WTC11 (cell line): ENCODE measurements around the gene ZGPAT. TPM values are rescaled to one million over a fixed set of nuclear protein-coding genes. Genes with fewer than 3 reads are reported as not detected.

Experiments
- ATAC-seq: fragments of 200-7000 bp; cut with Tn5 transposase; 2 replicates; pipeline ENCODE4 v1.10.0; 2021; ENCODE audit warnings: mild to moderate bottlenecking, moderate library complexity
- CTCF ChIA-PET: fragments of 300-600 bp; sonication (Branson Sonifier 250); formaldehyde crosslinking; loops from one replicate; lab custom pipeline; 2021; ENCODE audit warnings: antibody characterized with exemption; lab: Charles Lee
- POLR2A ChIA-PET: fragments of 350-600 bp; sonication (Branson Sonifier 250); formaldehyde crosslinking; loops from one replicate; lab custom pipeline; 2021; ENCODE audit warnings: antibody characterized with exemption; lab: Charles Lee
- DNase-seq: peaks from one replicate; pipeline ENCODE4 v3.0.0; 2021; ENCODE audit warnings: low spot score
- H3K27ac Mint-ChIP-seq: 2 replicates; pipeline ENCODE4 v1.8.0; 2021; ENCODE audit warnings: mixed read lengths
- H3K27me3 Mint-ChIP-seq: 2 replicates; pipeline ENCODE4 v1.8.0; 2021; ENCODE audit warnings: low read depth, mild to moderate bottlenecking, moderate library complexity, mixed read lengths
- H3K36me3 Mint-ChIP-seq: 2 replicates; pipeline ENCODE4 v1.8.0; 2021; ENCODE audit warnings: mixed read lengths
- H3K4me1 Mint-ChIP-seq: 2 replicates; pipeline ENCODE4 v1.8.0; 2022; ENCODE audit warnings: mixed read lengths
- H3K4me3 Mint-ChIP-seq: 2 replicates; pipeline ENCODE4 v1.8.0; 2021; ENCODE audit warnings: mild to moderate bottlenecking, moderate library complexity, mixed read lengths
- H3K9me3 Mint-ChIP-seq: 2 replicates; pipeline ENCODE4 v1.8.0; 2021; ENCODE audit warnings: mixed read lengths
- ATF6 ChIP-seq: sonication (generic); formaldehyde crosslinking; IDR thresholded peaks from 2 replicates; pipeline ENCODE4 v1.8.1; 2023; ENCODE audit warnings: mild to moderate bottlenecking, missing genetic modification reagents
- CDX4 ChIP-seq: fragments of 250-450 bp; sonication (Bioruptor Pico); IDR thresholded peaks from 2 replicates; pipeline ENCODE4 v1.9.0; 2021; ENCODE audit warnings: moderate library complexity, mild to moderate bottlenecking, inconsistent platforms, borderline replicate concordance
- E2F1 ChIP-seq: sonication (generic); formaldehyde crosslinking; IDR thresholded peaks from 2 replicates; pipeline ENCODE4 v1.8.0; 2022; ENCODE audit warnings: mild to moderate bottlenecking, missing genetic modification reagents
- E2F4 ChIP-seq: sonication (generic); formaldehyde crosslinking; IDR thresholded peaks from 2 replicates; pipeline ENCODE4 v1.8.1; 2022; ENCODE audit warnings: low read depth, mild to moderate bottlenecking, moderate library complexity, missing genetic modification reagents, borderline replicate concordance
- ELF4 ChIP-seq: sonication (generic); formaldehyde crosslinking; IDR thresholded peaks from 2 replicates; pipeline ENCODE4 v1.8.1; 2022; ENCODE audit warnings: low read depth, mild to moderate bottlenecking, moderate library complexity, missing genetic modification reagents
- GRHL2 ChIP-seq: fragments of 250-450 bp; sonication (Bioruptor Pico); IDR thresholded peaks from 2 replicates; pipeline ENCODE4 v1.8.0; 2022; ENCODE audit warnings: mild to moderate bottlenecking, moderate library complexity; ENCODE audit not compliant: insufficient replicate concordance, severe bottlenecking
- KAT7 ChIP-seq: sonication (generic); formaldehyde crosslinking; IDR thresholded peaks from 2 replicates; pipeline ENCODE4 v1.8.1; 2023; ENCODE audit warnings: missing genetic modification reagents, mild to moderate bottlenecking, borderline replicate concordance
- MYBL2 ChIP-seq: sonication (generic); formaldehyde crosslinking; IDR thresholded peaks from 2 replicates; pipeline ENCODE4 v1.8.1; 2023; ENCODE audit warnings: mild to moderate bottlenecking, moderate library complexity, missing genetic modification reagents
- NR1H2 ChIP-seq: sonication (generic); formaldehyde crosslinking; IDR thresholded peaks from 2 replicates; pipeline ENCODE4 v1.9.0; 2021; ENCODE audit warnings: mild to moderate bottlenecking, moderate library complexity, missing genetic modification reagents
- SMAD4 ChIP-seq: sonication (generic); formaldehyde crosslinking; IDR thresholded peaks from 2 replicates; pipeline ENCODE4 v1.8.0; 2022; ENCODE audit warnings: mild to moderate bottlenecking, missing genetic modification reagents
- ZBTB21 ChIP-seq: sonication (generic); formaldehyde crosslinking; IDR thresholded peaks from 2 replicates; pipeline ENCODE4 v1.8.1; 2023; ENCODE audit warnings: mild to moderate bottlenecking, missing genetic modification reagents, borderline replicate concordance
- ZNF317 ChIP-seq: sonication (generic); formaldehyde crosslinking; IDR thresholded peaks from 2 replicates; pipeline ENCODE4 v1.8.1; 2023; ENCODE audit warnings: low read depth, mild to moderate bottlenecking, moderate library complexity, missing genetic modification reagents, borderline replicate concordance
- ZNF396 ChIP-seq: fragments of 250-450 bp; sonication (Bioruptor Pico); IDR thresholded peaks from 2 replicates; pipeline ENCODE4 v1.8.0; 2021; ENCODE audit warnings: mild to moderate bottlenecking, moderate library complexity, borderline replicate concordance
- total RNA-seq: library from RNA; stranded (reverse); gene quantifications from 3 replicates; pipeline ENCODE4 v1.2.3, GENCODE V29; 2021
- TF ChIP-seq, protein P1 (sequence below): fragments of 250-450 bp; sonication (Bioruptor Pico); conservative IDR thresholded peaks from 2 replicates; pipeline ENCODE4 v1.9.0; 2021; ENCODE audit warnings: mild to moderate bottlenecking
- TF ChIP-seq, protein P2 (sequence below): fragments of 200-600 bp; IDR thresholded peaks from 2 replicates; pipeline ENCODE4 v1.8.0; 2022; ENCODE audit warnings: antibody characterized with exemption
- TF ChIP-seq, protein P3 (sequence below): sonication (generic); formaldehyde crosslinking; IDR thresholded peaks from 2 replicates; pipeline ENCODE4 v1.8.0; 2022; ENCODE audit warnings: mild to moderate bottlenecking, missing genetic modification reagents
- TF ChIP-seq, protein P4 (sequence below): sonication (generic); formaldehyde crosslinking; IDR thresholded peaks from 2 replicates; pipeline ENCODE4 v1.8.1; 2023; ENCODE audit warnings: mild to moderate bottlenecking, missing genetic modification reagents, moderate library complexity

Gene ZGPAT
- total RNA-seq, 1 experiment from 2014 or later: 28.3 TPM

GRCh38 chr20:63749597-63750508 lies 42.0 kb downstream of the ZGPAT start (continued):
- no peak for TF ChIP-seq E2F4 (CRISPR knock-in tag)
- TF ChIP-seq SMAD4: no peak
- TF ChIP-seq, protein P1, sequence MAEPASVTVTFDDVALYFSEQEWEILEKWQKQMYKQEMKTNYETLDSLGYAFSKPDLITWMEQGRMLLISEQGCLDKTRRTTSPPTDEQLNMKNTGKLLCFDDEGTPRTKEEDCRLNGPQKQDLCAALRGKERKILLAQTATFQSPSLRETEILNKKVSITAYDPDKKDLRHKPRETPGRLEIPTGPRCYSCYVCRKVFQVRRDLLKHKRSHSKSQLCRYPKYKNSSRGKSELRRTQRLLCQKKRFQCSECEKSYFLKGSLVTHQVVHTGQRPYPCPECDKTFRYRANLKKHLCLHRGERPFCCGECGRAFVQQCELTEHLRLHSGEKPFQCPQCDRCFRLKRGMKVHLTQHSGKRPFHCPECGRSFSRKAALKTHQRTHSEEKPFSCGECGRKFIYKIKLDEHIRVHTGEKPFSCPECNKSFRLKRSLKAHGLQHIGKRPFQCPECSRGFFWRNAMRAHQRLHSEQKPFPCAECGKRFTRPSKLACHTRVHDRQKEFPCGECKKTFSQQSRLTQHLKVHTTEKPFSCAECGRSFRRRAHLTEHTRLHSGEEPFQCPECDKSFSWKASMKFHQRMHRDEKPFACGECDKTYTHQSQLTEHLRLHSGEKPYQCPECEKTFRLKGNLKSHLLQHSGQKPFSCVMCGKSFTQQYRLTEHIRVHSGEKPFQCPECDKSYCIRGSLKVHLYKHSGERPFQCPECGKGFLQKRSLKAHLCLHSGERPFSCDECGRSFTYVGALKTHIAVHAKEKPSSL (CRISPR knock-in tag): no peak

GRCh38 chr20:63750807-63751470 lies 43.1 kb downstream of the ZGPAT start:
- Mint-ChIP-seq H3K27ac (peak overlapping the region; percentile 79), H3K9me3 (no peaks in the 10 kb centered on the region), H3K27me3 (no peaks in the 10 kb centered on the region), H3K36me3 (no peaks in the 10 kb centered on the region), H3K4me1 (peaks cover 10% of the 10 kb centered on the region), H3K4me3 (no peak overlapping the region)
- ChIA-PET POLR2A (no interaction called here), CTCF (interaction anchor here (0.6 to 4.3 kb wide), 5 partner anchors 10 to 115 kb away, joined by 3 to 29 read pairs (median 6); partner anchors contain the start of gene TPD52L2)
- ATAC-seq (peak; percentile 10), DNase-seq (no peak)
- TF ChIP-seq GRHL2 (no peak), ZBTB21 (CRISPR knock-in tag) (no peak), NR1H2 (CRISPR knock-in tag) (no peak), KAT7 (CRISPR knock-in tag) (no peak), ZNF317 (no peak), E2F1 (no peak), MYBL2 (CRISPR knock-in tag) (no peak), ZNF396 (CRISPR knock-in tag) (no peak), ATF6 (CRISPR knock-in tag) (no peak), ELF4 (CRISPR knock-in tag) (no peak), CDX4 (CRISPR knock-in tag) (no peak)
- TF ChIP-seq, protein P2, sequence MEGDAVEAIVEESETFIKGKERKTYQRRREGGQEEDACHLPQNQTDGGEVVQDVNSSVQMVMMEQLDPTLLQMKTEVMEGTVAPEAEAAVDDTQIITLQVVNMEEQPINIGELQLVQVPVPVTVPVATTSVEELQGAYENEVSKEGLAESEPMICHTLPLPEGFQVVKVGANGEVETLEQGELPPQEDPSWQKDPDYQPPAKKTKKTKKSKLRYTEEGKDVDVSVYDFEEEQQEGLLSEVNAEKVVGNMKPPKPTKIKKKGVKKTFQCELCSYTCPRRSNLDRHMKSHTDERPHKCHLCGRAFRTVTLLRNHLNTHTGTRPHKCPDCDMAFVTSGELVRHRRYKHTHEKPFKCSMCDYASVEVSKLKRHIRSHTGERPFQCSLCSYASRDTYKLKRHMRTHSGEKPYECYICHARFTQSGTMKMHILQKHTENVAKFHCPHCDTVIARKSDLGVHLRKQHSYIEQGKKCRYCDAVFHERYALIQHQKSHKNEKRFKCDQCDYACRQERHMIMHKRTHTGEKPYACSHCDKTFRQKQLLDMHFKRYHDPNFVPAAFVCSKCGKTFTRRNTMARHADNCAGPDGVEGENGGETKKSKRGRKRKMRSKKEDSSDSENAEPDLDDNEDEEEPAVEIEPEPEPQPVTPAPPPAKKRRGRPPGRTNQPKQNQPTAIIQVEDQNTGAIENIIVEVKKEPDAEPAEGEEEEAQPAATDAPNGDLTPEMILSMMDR: no peak
- TF ChIP-seq, protein P3, sequence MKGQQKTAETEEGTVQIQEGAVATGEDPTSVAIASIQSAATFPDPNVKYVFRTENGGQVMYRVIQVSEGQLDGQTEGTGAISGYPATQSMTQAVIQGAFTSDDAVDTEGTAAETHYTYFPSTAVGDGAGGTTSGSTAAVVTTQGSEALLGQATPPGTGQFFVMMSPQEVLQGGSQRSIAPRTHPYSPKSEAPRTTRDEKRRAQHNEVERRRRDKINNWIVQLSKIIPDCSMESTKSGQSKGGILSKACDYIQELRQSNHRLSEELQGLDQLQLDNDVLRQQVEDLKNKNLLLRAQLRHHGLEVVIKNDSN (CRISPR knock-in tag): no peak
- TF ChIP-seq, protein P4, sequence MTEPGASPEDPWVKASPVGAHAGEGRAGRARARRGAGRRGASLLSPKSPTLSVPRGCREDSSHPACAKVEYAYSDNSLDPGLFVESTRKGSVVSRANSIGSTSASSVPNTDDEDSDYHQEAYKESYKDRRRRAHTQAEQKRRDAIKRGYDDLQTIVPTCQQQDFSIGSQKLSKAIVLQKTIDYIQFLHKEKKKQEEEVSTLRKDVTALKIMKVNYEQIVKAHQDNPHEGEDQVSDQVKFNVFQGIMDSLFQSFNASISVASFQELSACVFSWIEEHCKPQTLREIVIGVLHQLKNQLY (CRISPR knock-in tag): no peak
